Measurements from ENCODE around the gene GSK3B. TPM values are rescaled to one million over a fixed set of nuclear protein-coding genes. Genes with fewer than 3 reads are reported as not detected.

GSK3B gene
- total and polyA plus RNA-seq, 2 donors (not counting 3 experiments of a cell fraction or from before 2014, with no cell fraction given), result 22.1 to 50.1 TPM

- Histone ChIP-seq H3K9me1 (replicated peaks; ENCODE audit: control insufficient read depth, extremely low read depth, insufficient read depth, low read length) (no peaks in the 10 kb centered on the region), H3K4me2 (ENCODE audit: insufficient read depth, low read length) (no peak overlapping the region), H3K9ac (replicated peaks; ENCODE audit: extremely low read depth, insufficient read depth, low read length) (no peak overlapping the region), H3K79me2 (ENCODE audit: control insufficient read depth, insufficient read depth, low read length) (no peaks in the 10 kb centered on the region), H3K9me3 (replicated peaks; ENCODE audit: control insufficient read depth, insufficient read depth, low read length) (no peaks in the 10 kb centered on the region), H4K20me1 (replicated peaks; ENCODE audit: control insufficient read depth, extremely low read depth, insufficient read depth, low read length) (peaks cover 2% of the 10 kb centered on the region), H3K27me3 (ENCODE audit: control insufficient read depth in 2 of 2, insufficient read depth in 2 of 2, low read length in 2 of 2) (no peaks in the 10 kb centered on the region), H3K36me3 (ENCODE audit: control insufficient read depth in 2 of 2, extremely low read depth in 1 of 2, insufficient read depth in 2 of 2, low read length in 2 of 2) (no peaks in the 10 kb centered on the region), H3K27ac (ENCODE audit: insufficient read depth, low read depth, low read length) (no peak overlapping the region), H3K4me1 (ENCODE audit: control insufficient read depth, extremely low read depth, insufficient read depth, low read length) (no peaks in the 10 kb centered on the region), H2AFZ (ENCODE audit: low read depth, low read length) (no peak overlapping the region), H3K4me3 (replicated peaks in 1 of 3; ENCODE audit: insufficient read depth in 1 of 3, low read depth in 1 of 3, low read length in 3 of 3) (no peak overlapping the region)
- TF ChIP-seq MAX (IDR thresholded peaks at IDR 0.05; ENCODE audit: insufficient read depth, insufficient read length) (no peak), POLR2A (IDR thresholded peaks at IDR 0.05; ENCODE audit: low read depth, low read length) (no peak), JUN (IDR thresholded peaks at IDR 0.05; ENCODE audit: borderline replicate concordance, insufficient read depth, insufficient read length, low read depth) (no peak), GATA2 (IDR thresholded peaks at IDR 0.05; ENCODE audit: insufficient read depth, insufficient read length, low read depth, low read length) (no peak), EZH2 (IDR thresholded peaks at IDR 0.05; ENCODE audit: borderline replicate concordance, low read depth, low read length, severe bottlenecking) (no peak), FOS (IDR thresholded peaks at IDR 0.05; ENCODE audit: borderline replicate concordance, insufficient read depth, low read length) (no peak), MYC (IDR thresholded peaks at IDR 0.05; ENCODE audit: low read depth, low read length) (no peak), POLR2AphosphoS5 (IDR thresholded peaks at IDR 0.05; ENCODE audit: insufficient read depth, low read depth, low read length) (no peak)
- dilution Hi-C loops (cut with MboI; ENCODE audit: extremely low pct_ligation_motif_present, low sequenced_read_pairs), result no loop called here
- intact Hi-C loops (cut with micrococcal nuclease), result no loop called here
- no TSS peak for BruUV-seq (replicated peaks)
- ChIA-PET CTCF (no interaction called here), POLR2A (no interaction called here)
- DNase-seq (ENCODE audit: low read depth, low spot score) (no peak), FAIRE-seq (no peak)
Observed at GRCh38 chr3:119835556-119835955, 258.7 kb downstream of the GSK3B start.

GRCh38 chr3:119834754-119835370 is 259.4 kb downstream of the GSK3B start:
- Histone ChIP-seq H3K27ac (ENCODE audit: insufficient read depth, low read depth, low read length) (no peak overlapping the region), H3K27me3 (ENCODE audit: control insufficient read depth in 2 of 2, insufficient read depth in 2 of 2, low read length in 2 of 2) (no peaks in the 10 kb centered on the region), H3K4me3 (replicated peaks in 1 of 3; ENCODE audit: insufficient read depth in 1 of 3, low read depth in 1 of 3, low read length in 3 of 3) (no peak overlapping the region), H3K4me1 (ENCODE audit: control insufficient read depth, extremely low read depth, insufficient read depth, low read length) (no peaks in the 10 kb centered on the region), H2AFZ (ENCODE audit: low read depth, low read length) (no peak overlapping the region), H3K9me3 (replicated peaks; ENCODE audit: control insufficient read depth, insufficient read depth, low read length) (no peaks in the 10 kb centered on the region), H3K36me3 (ENCODE audit: control insufficient read depth in 2 of 2, extremely low read depth in 1 of 2, insufficient read depth in 2 of 2, low read length in 2 of 2) (no peaks in the 10 kb centered on the region), H3K79me2 (ENCODE audit: control insufficient read depth, insufficient read depth, low read length) (no peaks in the 10 kb centered on the region), H3K9me1 (replicated peaks; ENCODE audit: control insufficient read depth, extremely low read depth, insufficient read depth, low read length) (no peaks in the 10 kb centered on the region), H3K4me2 (ENCODE audit: insufficient read depth, low read length) (no peak overlapping the region), H3K9ac (replicated peaks; ENCODE audit: extremely low read depth, insufficient read depth, low read length) (no peak overlapping the region), H4K20me1 (replicated peaks; ENCODE audit: control insufficient read depth, extremely low read depth, insufficient read depth, low read length) (peaks cover 2% of the 10 kb centered on the region)
- CTCF ChIA-PET, result no interaction called here
- POLR2A ChIA-PET, result no interaction called here
- TF ChIP-seq POLR2AphosphoS5 (IDR thresholded peaks at IDR 0.05; ENCODE audit: insufficient read depth, low read depth, low read length), result no peak
- TF ChIP-seq GATA2 (IDR thresholded peaks at IDR 0.05; ENCODE audit: insufficient read depth, insufficient read length, low read depth, low read length), result no peak
- TF ChIP-seq CTCF (IDR thresholded peaks at IDR 0.05; ENCODE audit: extremely low read depth in 1 of 2, insufficient read depth in 1 of 2, low read depth in 1 of 2, low read length in 2 of 2), result no peak
- TF ChIP-seq MYC (IDR thresholded peaks at IDR 0.05; ENCODE audit: low read depth, low read length), result no peak
- TF ChIP-seq EZH2 (IDR thresholded peaks at IDR 0.05; ENCODE audit: borderline replicate concordance, low read depth, low read length, severe bottlenecking), result no peak
- TF ChIP-seq FOS (IDR thresholded peaks at IDR 0.05; ENCODE audit: borderline replicate concordance, insufficient read depth, low read length), result no peak
- no peak for TF ChIP-seq POLR2A (IDR thresholded peaks at IDR 0.05; ENCODE audit: low read depth, low read length)
- no peak for TF ChIP-seq JUN (IDR thresholded peaks at IDR 0.05; ENCODE audit: borderline replicate concordance, insufficient read depth, insufficient read length, low read depth)
- intact Hi-C loops (cut with micrococcal nuclease), result no loop called here
- BruUV-seq (replicated peaks), result no TSS peak
- FAIRE-seq, result no peak
- DNase-seq (ENCODE audit: low read depth, low spot score), result no peak
- dilution Hi-C loops (cut with MboI; ENCODE audit: extremely low pct_ligation_motif_present, low sequenced_read_pairs), result no loop called here
